ENCODE results near the gene CYP27A1. TPM values are rescaled to one million over a fixed set of nuclear protein-coding genes. Genes with fewer than 3 reads are reported as not detected.

The CYP27A1 gene
- total and polyA plus RNA-seq, 9 of the 15 experiments (the other 6 are each of a cell fraction or from before 2014, with no cell fraction given) = 0.20 TPM; not detected in 8

DNA sequence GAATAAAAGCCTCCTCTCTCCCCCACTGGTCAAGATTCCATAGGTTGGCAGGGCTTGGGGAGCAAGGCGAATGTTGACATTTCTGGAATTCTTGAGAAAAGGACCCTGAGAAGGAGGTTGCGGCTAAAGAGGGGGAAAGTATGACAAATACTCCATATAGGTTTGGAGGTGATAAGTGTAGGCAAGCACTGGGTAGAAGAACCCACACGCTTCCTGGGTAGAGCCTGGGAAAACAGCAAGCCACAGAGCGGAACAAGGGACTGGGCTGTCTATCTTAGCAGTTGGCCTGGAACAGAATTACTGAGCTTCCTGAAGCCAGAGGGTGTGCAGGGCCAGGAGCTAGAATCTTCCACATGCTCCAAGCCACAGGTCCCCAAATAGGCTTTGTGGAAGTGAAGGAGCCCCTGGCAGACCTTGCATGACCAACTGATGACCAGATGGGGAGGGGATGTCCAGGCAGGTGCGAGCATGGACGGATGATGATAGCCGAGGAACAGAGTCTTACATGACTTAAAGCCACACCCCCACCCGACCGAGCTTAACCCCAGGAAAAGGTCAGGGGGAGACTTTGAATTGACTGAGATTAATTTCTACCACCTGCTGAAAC lies 39.8 kb downstream of the CYP27A1 start:
- intact Hi-C loops (cut with micrococcal nuclease) = no loop called here
- ATAC-seq = no peak
- 4% methylated on average over 9 of the region's 9 CpGs for WGBS (ENCODE audit: insufficient coverage, low coverage, missing lambda C conversion rate)

More for the DNA sequence above, 39.8 kb downstream of the CYP27A1 start:
- Histone ChIP-seq H3K4me3 (no peak overlapping the region), H3K9ac (ENCODE audit: insufficient read depth in 1 of 2, low read depth in 2 of 2, low read length in 2 of 2) (no peak overlapping the region), H3K4me1 (replicated peaks in 1 of 2; ENCODE audit: control insufficient read depth in 2 of 2, insufficient read depth in 2 of 2, low read length in 2 of 2) (no peaks in the 10 kb centered on the region; a peak in 1 of 5 replicates), H4K20me1 (replicated peaks; ENCODE audit: control insufficient read depth, insufficient read depth, low read length) (no peaks in the 10 kb centered on the region; the same call in 1 of the 2 replicates), H3K79me2 (ENCODE audit: control insufficient read depth, insufficient read depth, low read length) (no peaks in the 10 kb centered on the region), H3K9me1 (ENCODE audit: control insufficient read depth, insufficient read depth, low read length) (no peaks in the 10 kb centered on the region), H3K27ac (ENCODE audit: extremely low read depth, low read depth, low read length) (no peak overlapping the region), H3K4me2 (ENCODE audit: insufficient read depth, low read length) (no peak overlapping the region), H3K36me3 (ENCODE audit: control insufficient read depth, insufficient read depth, low read length) (no peaks in the 10 kb centered on the region), H3K27me3 (ENCODE audit: control insufficient read depth in 2 of 2, insufficient read depth in 2 of 2, low read length in 2 of 2) (peaks cover 11 to 45% of the 10 kb centered on the region in 2 experiments; a peak in 3 of 5 replicates), H3K9me3 (replicated peaks; ENCODE audit: control insufficient read depth, insufficient read depth, low read depth, low read length) (no peaks in the 10 kb centered on the region), H2AFZ (ENCODE audit: low read depth, low read length) (no peak overlapping the region)
- POLR2A ChIA-PET = no interaction called here
- TF ChIP-seq SRSF9 (IDR thresholded peaks at IDR 0.05; ENCODE audit: borderline replicate concordance, low read depth, low read length) = no peak
- TF ChIP-seq EP400 (IDR thresholded peaks at IDR 0.05) = no peak
- TF ChIP-seq SP1 (CRISPR knock-in tag; IDR thresholded peaks at IDR 0.05) = no peak
- no peak for TF ChIP-seq HDAC6 (IDR thresholded peaks at IDR 0.05; ENCODE audit: low read depth, low read length)
- no peak for TF ChIP-seq ZFP1 (CRISPR knock-in tag; IDR thresholded peaks at IDR 0.05)
- TF ChIP-seq, protein P1, sequence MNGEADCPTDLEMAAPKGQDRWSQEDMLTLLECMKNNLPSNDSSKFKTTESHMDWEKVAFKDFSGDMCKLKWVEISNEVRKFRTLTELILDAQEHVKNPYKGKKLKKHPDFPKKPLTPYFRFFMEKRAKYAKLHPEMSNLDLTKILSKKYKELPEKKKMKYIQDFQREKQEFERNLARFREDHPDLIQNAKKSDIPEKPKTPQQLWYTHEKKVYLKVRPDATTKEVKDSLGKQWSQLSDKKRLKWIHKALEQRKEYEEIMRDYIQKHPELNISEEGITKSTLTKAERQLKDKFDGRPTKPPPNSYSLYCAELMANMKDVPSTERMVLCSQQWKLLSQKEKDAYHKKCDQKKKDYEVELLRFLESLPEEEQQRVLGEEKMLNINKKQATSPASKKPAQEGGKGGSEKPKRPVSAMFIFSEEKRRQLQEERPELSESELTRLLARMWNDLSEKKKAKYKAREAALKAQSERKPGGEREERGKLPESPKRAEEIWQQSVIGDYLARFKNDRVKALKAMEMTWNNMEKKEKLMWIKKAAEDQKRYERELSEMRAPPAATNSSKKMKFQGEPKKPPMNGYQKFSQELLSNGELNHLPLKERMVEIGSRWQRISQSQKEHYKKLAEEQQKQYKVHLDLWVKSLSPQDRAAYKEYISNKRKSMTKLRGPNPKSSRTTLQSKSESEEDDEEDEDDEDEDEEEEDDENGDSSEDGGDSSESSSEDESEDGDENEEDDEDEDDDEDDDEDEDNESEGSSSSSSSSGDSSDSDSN (IDR thresholded peaks at IDR 0.05; ENCODE audit: borderline replicate concordance in 1 of 2, low read depth in 2 of 2, low read length in 2 of 2) = no peak
- TF ChIP-seq MEF2A (IDR thresholded peaks at IDR 0.05; ENCODE audit: control insufficient read depth, low read depth, low read length) = no peak
- TF ChIP-seq, protein P2, sequence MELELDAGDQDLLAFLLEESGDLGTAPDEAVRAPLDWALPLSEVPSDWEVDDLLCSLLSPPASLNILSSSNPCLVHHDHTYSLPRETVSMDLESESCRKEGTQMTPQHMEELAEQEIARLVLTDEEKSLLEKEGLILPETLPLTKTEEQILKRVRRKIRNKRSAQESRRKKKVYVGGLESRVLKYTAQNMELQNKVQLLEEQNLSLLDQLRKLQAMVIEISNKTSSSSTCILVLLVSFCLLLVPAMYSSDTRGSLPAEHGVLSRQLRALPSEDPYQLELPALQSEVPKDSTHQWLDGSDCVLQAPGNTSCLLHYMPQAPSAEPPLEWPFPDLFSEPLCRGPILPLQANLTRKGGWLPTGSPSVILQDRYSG (tag; conservative IDR thresholded peaks at IDR 0.05; ENCODE audit: low read depth) = no peak
- no peak for TF ChIP-seq HNRNPLL (IDR thresholded peaks at IDR 0.05; ENCODE audit: low read depth, low read length, poor library complexity, severe bottlenecking)
- no peak for TF ChIP-seq ELF2 (CRISPR knock-in tag; IDR thresholded peaks at IDR 0.05)
- no peak for TF ChIP-seq TAL1 (IDR thresholded peaks at IDR 0.05)
- no peak for TF ChIP-seq MAFF (IDR thresholded peaks at IDR 0.05; ENCODE audit: low read length)
- no peak for TF ChIP-seq PRMT5 (CRISPR knock-in tag; IDR thresholded peaks at IDR 0.05)
- TF ChIP-seq TARDBP (IDR thresholded peaks at IDR 0.05) = no peak
- TF ChIP-seq ZNF175 (CRISPR knock-in tag; IDR thresholded peaks at IDR 0.05; ENCODE audit: low read depth) = no peak
- TF ChIP-seq CCAR2 (IDR thresholded peaks at IDR 0.05; ENCODE audit: low read depth, low read length) = no peak
- in situ Hi-C loops (cut with MboI) = no loop called here
- DNase-seq (ENCODE audit: extremely low read depth in 1 of 4, low spot score in 3 of 4) (no peak), FAIRE-seq (no peak)
- CTCF ChIA-PET (ENCODE audit: low intra/inter-chr PET ratio) = no interaction called here
- no TSS peak for BruUV-seq (replicated peaks)

All from K562 (cell line).